Measurements from ENCODE around the gene FBRSL1. TPM values are rescaled to one million over a fixed set of nuclear protein-coding genes. Genes with fewer than 3 reads are reported as not detected.

FBRSL1 gene
- polyA plus RNA-seq, 3 donors, result 0.39 to 28.7 (median 0.74) TPM

DNA sequence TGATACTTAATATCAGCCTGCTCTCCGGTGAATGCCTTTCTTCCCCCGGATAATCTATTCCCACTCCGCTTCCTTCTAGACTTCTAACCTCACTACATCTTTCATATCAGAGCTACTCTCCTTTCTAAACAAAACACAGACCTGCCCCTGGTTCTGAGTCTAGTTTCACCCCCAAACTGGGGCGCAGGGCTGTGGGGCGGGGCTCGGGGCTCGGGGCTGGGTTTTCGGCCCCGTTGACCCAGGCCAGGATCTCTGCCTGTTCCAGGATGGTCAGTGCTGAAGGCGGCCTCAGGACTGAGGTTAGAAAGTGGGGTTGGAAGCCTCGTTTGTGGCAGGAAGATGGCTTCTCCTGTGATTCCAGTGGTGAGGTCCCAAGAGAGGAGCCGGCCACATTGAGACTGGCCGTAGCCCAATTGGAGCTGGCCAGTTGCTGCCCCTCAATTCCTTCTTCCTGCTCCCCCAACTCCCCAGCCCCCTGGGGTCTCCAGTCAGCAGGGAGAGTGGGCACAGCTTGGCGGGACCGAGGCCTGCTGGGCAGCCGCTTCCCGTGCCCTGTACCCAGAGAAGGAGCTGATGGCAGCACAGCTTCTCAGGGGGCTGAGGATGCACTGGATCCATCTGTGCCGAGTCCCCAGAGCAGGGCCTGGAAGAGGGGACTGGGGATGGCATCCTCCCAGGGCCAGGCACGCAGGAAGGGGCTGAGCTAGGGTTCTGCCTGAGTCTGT lies 67.5 kb downstream of the FBRSL1 start:
- Mint-ChIP-seq H3K36me3 (peaks cover 20 to 25% of the 10 kb centered on the region in 2 donors), H3K9me3 (peaks cover 0 to 17% (median 4%) of the 10 kb centered on the region in 7 donors), H3K27me3 (ENCODE audit: low read depth in 3 of 3) (peaks cover 24 to 40% (median 32%) of the 10 kb centered on the region in 3 donors), H3K4me3 (peak overlapping the region in 1 of 2 donors; percentile 86), H3K27ac (no peak overlapping the region), H3K4me1 (peaks cover 24% of the 10 kb centered on the region)
- peaks cover 7 to 30% of the 10 kb centered on the region in 2 donors for H3K27me3 ChIP-seq (ENCODE audit: control insufficient read depth in 2 of 2, insufficient read depth in 2 of 2, low read length in 2 of 2)
- intact Hi-C loops (cut with micrococcal nuclease), result no loop called here
- no peak for DNase-seq
- H3K79me2 ChIP-seq (ENCODE audit: insufficient read depth, low read length), result no peaks in the 10 kb centered on the region
- 91% methylated on average over 13 of the region's 19 CpGs for WGBS (ENCODE audit: insufficient coverage)
- H4K20me1 ChIP-seq (ENCODE audit: insufficient read depth, low read length), result peaks cover 66% of the 10 kb centered on the region
- no peak overlapping the region for H3K27ac ChIP-seq (ENCODE audit: low read depth in 1 of 2, low read length in 2 of 2)
- peaks cover 22 to 26% of the 10 kb centered on the region in 2 donors for H3K4me1 ChIP-seq (ENCODE audit: control insufficient read depth in 1 of 2, insufficient read depth in 2 of 2, low read length in 2 of 2)
- peaks cover 0 to 5% of the 10 kb centered on the region in 2 donors for H3K9me3 ChIP-seq (replicated peaks in 1 of 2; ENCODE audit: control insufficient read depth in 1 of 2, insufficient read depth in 1 of 2, low read length in 2 of 2)
- H3K4me2 ChIP-seq (replicated peaks; ENCODE audit: extremely low read depth, low read length, poor library complexity, severe bottlenecking), result no peak overlapping the region
- no peak overlapping the region for H2AFZ ChIP-seq (ENCODE audit: insufficient read depth, low read depth, low read length, poor library complexity, severe bottlenecking)
- no peak overlapping the region for H3K9ac ChIP-seq (ENCODE audit: insufficient read depth, low read length, poor library complexity, severe bottlenecking)
- peaks cover 3 to 7% of the 10 kb centered on the region in 2 donors for H3K36me3 ChIP-seq (replicated peaks in 1 of 2; ENCODE audit: control insufficient read depth in 1 of 2, insufficient read depth in 2 of 2, low read length in 2 of 2)
- TF ChIP-seq, protein P1, sequence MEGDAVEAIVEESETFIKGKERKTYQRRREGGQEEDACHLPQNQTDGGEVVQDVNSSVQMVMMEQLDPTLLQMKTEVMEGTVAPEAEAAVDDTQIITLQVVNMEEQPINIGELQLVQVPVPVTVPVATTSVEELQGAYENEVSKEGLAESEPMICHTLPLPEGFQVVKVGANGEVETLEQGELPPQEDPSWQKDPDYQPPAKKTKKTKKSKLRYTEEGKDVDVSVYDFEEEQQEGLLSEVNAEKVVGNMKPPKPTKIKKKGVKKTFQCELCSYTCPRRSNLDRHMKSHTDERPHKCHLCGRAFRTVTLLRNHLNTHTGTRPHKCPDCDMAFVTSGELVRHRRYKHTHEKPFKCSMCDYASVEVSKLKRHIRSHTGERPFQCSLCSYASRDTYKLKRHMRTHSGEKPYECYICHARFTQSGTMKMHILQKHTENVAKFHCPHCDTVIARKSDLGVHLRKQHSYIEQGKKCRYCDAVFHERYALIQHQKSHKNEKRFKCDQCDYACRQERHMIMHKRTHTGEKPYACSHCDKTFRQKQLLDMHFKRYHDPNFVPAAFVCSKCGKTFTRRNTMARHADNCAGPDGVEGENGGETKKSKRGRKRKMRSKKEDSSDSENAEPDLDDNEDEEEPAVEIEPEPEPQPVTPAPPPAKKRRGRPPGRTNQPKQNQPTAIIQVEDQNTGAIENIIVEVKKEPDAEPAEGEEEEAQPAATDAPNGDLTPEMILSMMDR (IDR thresholded peaks at IDR 0.05), result no peak
- H3K4me3 ChIP-seq (replicated peaks in 1 of 3; ENCODE audit: low read depth in 2 of 3, low read length in 3 of 3), result no peak overlapping the region

DNA sequence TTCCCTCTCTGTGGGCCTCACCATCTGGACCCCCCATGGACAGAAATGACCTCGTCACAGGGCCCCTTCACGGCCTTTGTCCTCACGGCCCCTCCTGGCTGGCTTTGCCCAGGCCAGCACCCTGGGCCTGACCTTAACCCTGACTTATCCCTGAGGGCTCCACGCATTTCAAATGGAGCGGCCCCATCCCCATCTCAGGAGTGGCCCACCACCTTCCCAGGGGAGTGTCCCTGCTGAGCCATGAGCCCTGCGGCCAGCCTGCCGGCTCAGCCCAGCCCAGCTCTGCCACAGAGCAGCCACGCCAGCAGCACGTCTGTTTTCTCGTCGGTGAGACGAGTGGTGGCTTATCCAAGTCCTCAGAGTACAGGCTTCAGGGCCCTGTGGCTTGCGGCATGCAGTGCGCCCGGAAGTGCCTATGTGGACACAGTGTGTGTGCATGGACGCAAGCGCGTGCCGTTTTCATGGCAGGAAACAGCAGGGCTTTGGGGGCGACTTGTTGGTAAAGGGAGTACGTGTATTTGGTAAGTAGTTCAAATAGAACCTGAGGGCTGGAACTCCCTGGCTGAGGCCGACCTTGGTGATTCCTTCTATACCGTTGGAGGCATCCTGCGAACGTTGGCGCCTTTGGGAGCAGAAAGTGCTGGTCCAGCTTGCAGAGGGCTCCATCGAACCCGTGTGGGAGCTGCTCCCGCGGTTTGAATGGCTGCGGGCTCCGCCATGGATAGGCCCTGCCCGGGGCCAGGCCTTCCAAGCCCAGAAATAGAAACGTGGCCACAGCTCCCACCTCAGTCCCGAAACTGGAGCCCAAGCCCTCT lies 68.3 kb downstream of the FBRSL1 start:
- Mint-ChIP-seq H3K4me3 (peak overlapping the region in 1 of 2 donors; percentile 86), H3K9me3 (peaks cover 0 to 17% (median 4%) of the 10 kb centered on the region in 7 donors), H3K27me3 (ENCODE audit: low read depth in 3 of 3) (peaks cover 24 to 40% (median 32%) of the 10 kb centered on the region in 3 donors), H3K4me1 (peaks cover 24% of the 10 kb centered on the region), H3K36me3 (peaks cover 18 to 26% of the 10 kb centered on the region in 2 donors), H3K27ac (no peak overlapping the region)
- Histone ChIP-seq H3K79me2 (ENCODE audit: insufficient read depth, low read length) (no peaks in the 10 kb centered on the region), H3K36me3 (replicated peaks in 1 of 2; ENCODE audit: control insufficient read depth in 1 of 2, insufficient read depth in 2 of 2, low read length in 2 of 2) (peaks cover 1 to 4% of the 10 kb centered on the region in 2 donors), H3K4me3 (replicated peaks in 1 of 3; ENCODE audit: low read depth in 2 of 3, low read length in 3 of 3) (no peak overlapping the region), H4K20me1 (ENCODE audit: insufficient read depth, low read length) (peaks cover 69% of the 10 kb centered on the region), H3K9ac (ENCODE audit: insufficient read depth, low read length, poor library complexity, severe bottlenecking) (no peak overlapping the region), H2AFZ (ENCODE audit: insufficient read depth, low read depth, low read length, poor library complexity, severe bottlenecking) (no peak overlapping the region), H3K27ac (ENCODE audit: low read depth in 1 of 2, low read length in 2 of 2) (no peak overlapping the region), H3K4me2 (replicated peaks; ENCODE audit: extremely low read depth, low read length, poor library complexity, severe bottlenecking) (no peak overlapping the region), H3K27me3 (ENCODE audit: control insufficient read depth in 2 of 2, insufficient read depth in 2 of 2, low read length in 2 of 2) (peaks cover 7 to 30% of the 10 kb centered on the region in 2 donors), H3K9me3 (replicated peaks in 1 of 2; ENCODE audit: control insufficient read depth in 1 of 2, insufficient read depth in 1 of 2, low read length in 2 of 2) (peaks cover 0 to 5% of the 10 kb centered on the region in 2 donors), H3K4me1 (ENCODE audit: control insufficient read depth in 1 of 2, insufficient read depth in 2 of 2, low read length in 2 of 2) (peaks cover 22 to 26% of the 10 kb centered on the region in 2 donors)
- intact Hi-C loops (cut with micrococcal nuclease), result no loop called here
- TF ChIP-seq, protein P1 (IDR thresholded peaks at IDR 0.05), result no peak
- DNase-seq, result no peak
- 62% methylated on average over 35 of the region's 35 CpGs for WGBS (ENCODE audit: insufficient coverage)
